K562 (cell line): ENCODE results near the gene GYPC.

Experiments
- MAFK ChIP-seq: IDR thresholded peaks from 2 replicates; pipeline ENCODE4 v1.6.1; 2011; ENCODE audit warnings: low read length, improper control_type of control experiment
- ZNF146 ChIP-seq: IDR thresholded peaks from one replicate; pipeline ENCODE4 v1.6.1; 2018; ENCODE audit warnings: missing compliant biosample characterization; ENCODE audit not compliant: unreplicated experiment

DNA sequence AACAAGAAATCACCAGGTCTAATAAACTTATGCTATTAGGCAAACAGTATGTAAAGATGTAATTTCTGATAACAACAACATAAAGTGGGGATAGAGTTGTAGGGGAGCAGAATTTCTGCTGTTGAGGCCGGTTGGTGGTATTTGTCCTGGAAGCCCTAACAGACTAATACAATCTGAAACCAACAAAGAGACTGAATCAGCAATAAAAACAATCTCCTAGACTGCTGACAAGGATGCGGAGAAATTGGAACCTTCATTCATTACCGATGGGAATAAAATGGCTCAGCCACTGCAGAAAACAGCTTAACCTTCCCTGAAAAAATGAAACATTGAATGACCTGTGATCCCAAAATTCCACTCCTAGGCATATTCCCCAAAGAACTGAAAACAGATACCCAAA, 88.7 kb downstream of the GYPC start:
- TF ChIP-seq MAFK (no peak), ZNF146 (CRISPR knock-in tag) (no peak)
